ENCODE data around the gene MCC. TPM values are rescaled to one million over a fixed set of nuclear protein-coding genes. Genes with fewer than 3 reads are reported as not detected.

The MCC gene
- total and polyA plus RNA-seq, 4 donors = 9.0 to 47.3 (median 14.7) TPM

DNA sequence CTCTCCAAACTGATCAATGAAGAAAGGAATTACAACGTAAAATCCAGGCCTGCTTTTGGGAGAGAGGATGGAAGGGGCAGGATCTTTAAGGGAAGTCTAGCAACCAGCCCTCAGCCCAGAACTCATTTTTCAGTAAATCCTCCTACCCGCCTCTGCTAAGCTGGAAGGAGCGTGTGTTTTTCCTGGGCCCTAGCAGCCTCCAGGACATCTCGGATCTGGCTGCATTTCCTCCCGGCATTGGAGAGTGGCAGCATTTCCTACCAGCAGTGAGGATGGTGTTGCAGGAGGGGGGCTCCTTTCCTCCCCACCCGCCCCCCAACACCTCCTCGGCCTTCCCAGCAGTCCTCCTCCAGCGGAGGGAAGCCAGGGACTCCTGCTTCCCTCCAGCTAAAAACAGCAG is 457.1 kb downstream of the MCC start:
- Histone ChIP-seq H3K4me3 (ENCODE audit: low read depth in 1 of 3, low read length in 3 of 3) (no peak overlapping the region), H3K4me1 (ENCODE audit: control insufficient read depth in 4 of 4, insufficient read depth in 4 of 4, low read length in 3 of 4) (no peaks in the 10 kb centered on the region), H3K27me3 (ENCODE audit: control insufficient read depth in 4 of 4, insufficient read depth in 4 of 4, low read length in 3 of 4) (no peaks in the 10 kb centered on the region), H3K9me3 (ENCODE audit: control insufficient read depth in 4 of 4, low read length in 3 of 4) (no peaks in the 10 kb centered on the region), H3K36me3 (ENCODE audit: control insufficient read depth in 4 of 4, insufficient read depth in 3 of 4, low read depth in 1 of 4, low read length in 3 of 4) (peaks cover 13 to 45% (median 30%) of the 10 kb centered on the region in 4 donors), H3K9ac (ENCODE audit: low read depth in 1 of 2, low read length in 2 of 2) (no peak overlapping the region), H3K27ac (ENCODE audit: low read depth in 1 of 2, low read length in 2 of 2) (no peak overlapping the region)
- WGBS = 87% methylated on average over 8 of the region's 8 CpGs
- TF ChIP-seq TAF1 (conservative IDR thresholded peaks at IDR 0.05) (no peak), HNF4G (IDR thresholded peaks at IDR 0.05) (no peak)
- DNase-seq (ENCODE audit: low spot score) = no peak

DNA sequence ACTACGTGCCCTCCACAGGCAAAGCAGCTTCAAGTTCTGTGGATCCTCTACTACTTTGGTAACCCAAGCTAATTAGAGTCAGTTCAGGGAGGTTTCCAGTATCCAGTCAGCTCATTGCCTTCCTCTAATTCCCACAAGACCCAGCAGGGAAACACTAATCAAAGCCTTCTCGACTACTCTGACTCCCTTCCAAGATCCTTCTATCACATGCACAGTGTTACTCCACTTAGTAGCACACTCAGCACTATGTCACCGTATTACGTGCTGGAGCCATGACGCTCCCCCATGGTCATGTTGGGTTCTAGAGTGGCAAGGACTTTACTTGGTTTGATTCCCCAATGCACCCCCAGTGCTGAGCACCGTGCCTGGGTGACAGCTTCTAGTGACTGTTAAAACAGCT is 458.6 kb downstream of the MCC start:
- Histone ChIP-seq H3K4me1 (ENCODE audit: control insufficient read depth in 4 of 4, insufficient read depth in 4 of 4, low read length in 3 of 4) (no peaks in the 10 kb centered on the region), H3K4me3 (ENCODE audit: low read depth in 1 of 3, low read length in 3 of 3) (no peak overlapping the region), H3K27me3 (ENCODE audit: control insufficient read depth in 4 of 4, insufficient read depth in 4 of 4, low read length in 3 of 4) (no peaks in the 10 kb centered on the region), H3K9ac (ENCODE audit: low read depth in 1 of 2, low read length in 2 of 2) (no peak overlapping the region), H3K27ac (ENCODE audit: low read depth in 1 of 2, low read length in 2 of 2) (no peak overlapping the region), H3K36me3 (ENCODE audit: control insufficient read depth in 4 of 4, insufficient read depth in 3 of 4, low read depth in 1 of 4, low read length in 3 of 4) (peaks cover 17 to 44% (median 34%) of the 10 kb centered on the region in 4 donors), H3K9me3 (ENCODE audit: control insufficient read depth in 4 of 4, low read length in 3 of 4) (no peaks in the 10 kb centered on the region)
- DNase-seq (ENCODE audit: low spot score) = no peak
- TF ChIP-seq, protein P1, sequence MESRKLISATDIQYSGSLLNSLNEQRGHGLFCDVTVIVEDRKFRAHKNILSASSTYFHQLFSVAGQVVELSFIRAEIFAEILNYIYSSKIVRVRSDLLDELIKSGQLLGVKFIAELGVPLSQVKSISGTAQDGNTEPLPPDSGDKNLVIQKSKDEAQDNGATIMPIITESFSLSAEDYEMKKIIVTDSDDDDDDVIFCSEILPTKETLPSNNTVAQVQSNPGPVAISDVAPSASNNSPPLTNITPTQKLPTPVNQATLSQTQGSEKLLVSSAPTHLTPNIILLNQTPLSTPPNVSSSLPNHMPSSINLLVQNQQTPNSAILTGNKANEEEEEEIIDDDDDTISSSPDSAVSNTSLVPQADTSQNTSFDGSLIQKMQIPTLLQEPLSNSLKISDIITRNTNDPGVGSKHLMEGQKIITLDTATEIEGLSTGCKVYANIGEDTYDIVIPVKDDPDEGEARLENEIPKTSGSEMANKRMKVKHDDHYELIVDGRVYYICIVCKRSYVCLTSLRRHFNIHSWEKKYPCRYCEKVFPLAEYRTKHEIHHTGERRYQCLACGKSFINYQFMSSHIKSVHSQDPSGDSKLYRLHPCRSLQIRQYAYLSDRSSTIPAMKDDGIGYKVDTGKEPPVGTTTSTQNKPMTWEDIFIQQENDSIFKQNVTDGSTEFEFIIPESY (IDR thresholded peaks at IDR 0.05) = no peak
- TF ChIP-seq NR2F2 (IDR thresholded peaks at IDR 0.05) (no peak), HNF4A (conservative IDR thresholded peaks at IDR 0.05) (no peak), YY1 (IDR thresholded peaks at IDR 0.05) (no peak), SP1 (IDR thresholded peaks at IDR 0.05) (no peak), RXRA (IDR thresholded peaks at IDR 0.05) (no peak), TAF1 (conservative IDR thresholded peaks at IDR 0.05) (no peak), FOXA1 (IDR thresholded peaks at IDR 0.05) (no peak), HNF4G (IDR thresholded peaks at IDR 0.05) (no peak), GABPA (IDR thresholded peaks at IDR 0.05 in 1 of 2, conservative IDR thresholded peaks at IDR 0.05 in 1 of 2) (no peak)
- TF ChIP-seq, protein P2, sequence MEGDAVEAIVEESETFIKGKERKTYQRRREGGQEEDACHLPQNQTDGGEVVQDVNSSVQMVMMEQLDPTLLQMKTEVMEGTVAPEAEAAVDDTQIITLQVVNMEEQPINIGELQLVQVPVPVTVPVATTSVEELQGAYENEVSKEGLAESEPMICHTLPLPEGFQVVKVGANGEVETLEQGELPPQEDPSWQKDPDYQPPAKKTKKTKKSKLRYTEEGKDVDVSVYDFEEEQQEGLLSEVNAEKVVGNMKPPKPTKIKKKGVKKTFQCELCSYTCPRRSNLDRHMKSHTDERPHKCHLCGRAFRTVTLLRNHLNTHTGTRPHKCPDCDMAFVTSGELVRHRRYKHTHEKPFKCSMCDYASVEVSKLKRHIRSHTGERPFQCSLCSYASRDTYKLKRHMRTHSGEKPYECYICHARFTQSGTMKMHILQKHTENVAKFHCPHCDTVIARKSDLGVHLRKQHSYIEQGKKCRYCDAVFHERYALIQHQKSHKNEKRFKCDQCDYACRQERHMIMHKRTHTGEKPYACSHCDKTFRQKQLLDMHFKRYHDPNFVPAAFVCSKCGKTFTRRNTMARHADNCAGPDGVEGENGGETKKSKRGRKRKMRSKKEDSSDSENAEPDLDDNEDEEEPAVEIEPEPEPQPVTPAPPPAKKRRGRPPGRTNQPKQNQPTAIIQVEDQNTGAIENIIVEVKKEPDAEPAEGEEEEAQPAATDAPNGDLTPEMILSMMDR (IDR thresholded peaks at IDR 0.05; ENCODE audit: low read depth, low read length, missing input control) = no peak
- TF ChIP-seq, protein P3, sequence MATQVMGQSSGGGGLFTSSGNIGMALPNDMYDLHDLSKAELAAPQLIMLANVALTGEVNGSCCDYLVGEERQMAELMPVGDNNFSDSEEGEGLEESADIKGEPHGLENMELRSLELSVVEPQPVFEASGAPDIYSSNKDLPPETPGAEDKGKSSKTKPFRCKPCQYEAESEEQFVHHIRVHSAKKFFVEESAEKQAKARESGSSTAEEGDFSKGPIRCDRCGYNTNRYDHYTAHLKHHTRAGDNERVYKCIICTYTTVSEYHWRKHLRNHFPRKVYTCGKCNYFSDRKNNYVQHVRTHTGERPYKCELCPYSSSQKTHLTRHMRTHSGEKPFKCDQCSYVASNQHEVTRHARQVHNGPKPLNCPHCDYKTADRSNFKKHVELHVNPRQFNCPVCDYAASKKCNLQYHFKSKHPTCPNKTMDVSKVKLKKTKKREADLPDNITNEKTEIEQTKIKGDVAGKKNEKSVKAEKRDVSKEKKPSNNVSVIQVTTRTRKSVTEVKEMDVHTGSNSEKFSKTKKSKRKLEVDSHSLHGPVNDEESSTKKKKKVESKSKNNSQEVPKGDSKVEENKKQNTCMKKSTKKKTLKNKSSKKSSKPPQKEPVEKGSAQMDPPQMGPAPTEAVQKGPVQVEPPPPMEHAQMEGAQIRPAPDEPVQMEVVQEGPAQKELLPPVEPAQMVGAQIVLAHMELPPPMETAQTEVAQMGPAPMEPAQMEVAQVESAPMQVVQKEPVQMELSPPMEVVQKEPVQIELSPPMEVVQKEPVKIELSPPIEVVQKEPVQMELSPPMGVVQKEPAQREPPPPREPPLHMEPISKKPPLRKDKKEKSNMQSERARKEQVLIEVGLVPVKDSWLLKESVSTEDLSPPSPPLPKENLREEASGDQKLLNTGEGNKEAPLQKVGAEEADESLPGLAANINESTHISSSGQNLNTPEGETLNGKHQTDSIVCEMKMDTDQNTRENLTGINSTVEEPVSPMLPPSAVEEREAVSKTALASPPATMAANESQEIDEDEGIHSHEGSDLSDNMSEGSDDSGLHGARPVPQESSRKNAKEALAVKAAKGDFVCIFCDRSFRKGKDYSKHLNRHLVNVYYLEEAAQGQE (IDR thresholded peaks at IDR 0.05) = no peak
- WGBS = 80% methylated on average over 6 of the region's 6 CpGs

All from liver (tissue), 9 donors.